PC-3 (cell line): ENCODE data around the gene BAIAP3. TPM values are rescaled to one million over a fixed set of nuclear protein-coding genes. Genes with fewer than 3 reads are reported as not detected.

Source experiments
- ATAC-seq: fragments of 200-7000 bp; cut with Tn5 transposase; 2 replicates; pipeline ENCODE4 v1.9.1; 2020; ENCODE audit warnings: mild to moderate bottlenecking, moderate library complexity
- BruUV-seq: library from RNA; stranded (reverse); fragments of 400-500 nt; replicated peaks from 2 replicates; lab custom pipeline; 2021; lab: Mats Ljungman, UMichigan
- CTCF ChIA-PET: fragments of 300-600 bp; sonication (Branson Sonifier 250); formaldehyde crosslinking; loops from one replicate; lab custom pipeline; 2022; ENCODE audit warnings: antibody characterized with exemption; lab: Charles Lee
- POLR2A ChIA-PET: fragments of 300-600 bp; sonication (Branson Sonifier 250); formaldehyde crosslinking; loops from one replicate; lab custom pipeline; 2022; ENCODE audit warnings: antibody characterized with exemption; ENCODE audit not compliant: unreplicated experiment; lab: Charles Lee
- DNase-seq: peaks from one replicate; pipeline ENCODE4 v3.0.0-alpha.2; 2015
- H2AFZ ChIP-seq: fragments of 300-600 bp; sonication (generic); 2 replicates; pipeline ENCODE4 v1.6.0; 2016; ENCODE audit warnings: antibody characterized with exemption, low read length
- H3F3A ChIP-seq: fragments of 300-600 bp; sonication (generic); one replicate; pipeline ENCODE4 v1.6.0; 2017; ENCODE audit warnings: antibody characterized with exemption, low read length, control low read depth, mild to moderate bottlenecking; ENCODE audit not compliant: unreplicated experiment
- H3K27ac ChIP-seq: fragments of 300-600 bp; sonication (generic); 2 replicates; pipeline ENCODE4 v1.5.1; 2016; ENCODE audit warnings: mild to moderate bottlenecking, low read length
- H3K27me3 ChIP-seq: fragments of 300-600 bp; sonication (generic); 2 replicates; pipeline ENCODE4 v1.6.1; 2016; ENCODE audit warnings: low read length, mixed read lengths
- H3K36me3 ChIP-seq: fragments of 300-600 bp; sonication (generic); 2 replicates; pipeline ENCODE4 v1.6.1; 2016; ENCODE audit warnings: low read depth, mixed run types, low read length, mixed read lengths
- H3K4me1 ChIP-seq: fragments of 300-600 bp; sonication (generic); 2 replicates; pipeline ENCODE4 v1.5.1; 2016; ENCODE audit warnings: low read length; ENCODE audit not compliant: insufficient read depth
- H3K4me2 ChIP-seq: fragments of 300-600 bp; sonication (generic); 2 replicates; pipeline ENCODE4 v1.6.0; 2016; ENCODE audit warnings: low read length
- H3K4me3 ChIP-seq: fragments of 300-600 bp; sonication (generic); 2 replicates; pipeline ENCODE4 v1.5.1; 2016; ENCODE audit warnings: mild to moderate bottlenecking, low read length, mixed read lengths
- H3K79me2 ChIP-seq: fragments of 300-600 bp; sonication (generic); 2 replicates; pipeline ENCODE4 v1.6.1; 2017; ENCODE audit warnings: low read length, mixed read lengths
- H3K9ac ChIP-seq: fragments of 300-600 bp; sonication (generic); 2 replicates; pipeline ENCODE4 v1.6.0; 2016; ENCODE audit warnings: mild to moderate bottlenecking, low read length
- H3K9me2 ChIP-seq: fragments of 300-600 bp; sonication (generic); replicated peaks from 2 replicates; pipeline ENCODE4 v1.6.1; 2016; ENCODE audit warnings: mixed run types, low read length, mixed read lengths
- H3K9me3 ChIP-seq: fragments of 300-600 bp; sonication (generic); 2 replicates; pipeline ENCODE4 v1.6.1; 2016; ENCODE audit warnings: low read length, mixed read lengths
- H4K20me1 ChIP-seq: fragments of 300-600 bp; sonication (generic); 2 replicates; pipeline ENCODE4 v1.6.1; 2016; ENCODE audit warnings: low read length, mixed read lengths
- CTCF ChIP-seq: fragments of 300-600 bp; sonication (generic); conservative IDR thresholded peaks from 2 replicates; pipeline ENCODE4 v1.5.1; 2017; ENCODE audit warnings: antibody characterized with exemption, low read depth, mild to moderate bottlenecking, low read length
- EZH2 ChIP-seq: fragments of 300-600 bp; sonication (generic); IDR thresholded peaks from one replicate; pipeline ENCODE4 v1.6.1; 2017; ENCODE audit warnings: antibody characterized with exemption, mild to moderate bottlenecking, low read length; ENCODE audit not compliant: unreplicated experiment
- EZH2phosphoT487 ChIP-seq: fragments of 300-600 bp; sonication (generic); IDR thresholded peaks from 2 replicates; pipeline ENCODE4 v1.6.1; 2018; ENCODE audit warnings: mild to moderate bottlenecking, antibody characterized with exemption, low read length, borderline replicate concordance
- intact Hi-C: fragments of 100-400 bp; cut with micrococcal nuclease; formaldehyde crosslinking; loops from 2 replicates; pipeline ENCODE4 v1.9.0; 2023
- total RNA-seq: library from RNA; depleted of rRNA; stranded (reverse); fragments of >200 nt; gene quantifications from 2 replicates; pipeline ENCODE4 v1.2.3, GENCODE V29; 2014

BAIAP3 gene
- total RNA-seq, 1 experiment from 2014 or later: 13.1 TPM

GRCh38 chr16:1308977-1309885 is 24.2 kb upstream of the BAIAP3 start, which contains the start of gene UBE2I:
Gene UBE2I, plus strand, starts transcription at chr16:1309636. Its CDS starts 4,395 bp downstream, at chr16:1314031.
- Histone ChIP-seq H3K9ac (peak within 1 kb of the TSS; percentile 100), H3K36me3 (peaks cover 11% of the 10 kb centered on the region; the same call in 1 of the 2 replicates), H3K27ac (peak within 1 kb of the TSS; percentile 94), H4K20me1 (peaks cover 41% of the 10 kb centered on the region), H3K9me3 (no peaks in the 10 kb centered on the region), H3K79me2 (peaks cover 44% of the 10 kb centered on the region), H3K4me2 (peak within 1 kb of the TSS; percentile 100), H3K4me1 (peaks cover 10% of the 10 kb centered on the region; the same call in 1 of the 2 replicates), H3K27me3 (no peaks in the 10 kb centered on the region), H3K9me2 (no peaks in the 10 kb centered on the region), H3K4me3 (peak within 1 kb of the TSS; percentile 85), H2AFZ (peak within 1 kb of the TSS; percentile 90), H3F3A (no peaks in the 10 kb centered on the region)
- no TSS peak for BruUV-seq
- ChIA-PET CTCF (no interaction called here), POLR2A (interaction anchor here (0.6 kb wide), 1 partner anchor 474 kb away, joined by 4 read pairs; no protein-coding TSS in a partner anchor)
- ATAC-seq: peak; percentile 67
- no peak for TF ChIP-seq EZH2
- TF ChIP-seq EZH2phosphoT487: no peak
- no peak for TF ChIP-seq CTCF
- peak; percentile 93 for DNase-seq
- intact Hi-C loops: no loop called here

GRCh38 chr16:1309888-1310831 is 23.3 kb upstream of the BAIAP3 start:
- TF ChIP-seq EZH2phosphoT487: no peak
- no peak for TF ChIP-seq CTCF
- no peak for TF ChIP-seq EZH2
- Histone ChIP-seq H4K20me1 (peaks cover 43% of the 10 kb centered on the region), H3F3A (no peaks in the 10 kb centered on the region), H3K27ac (no peak overlapping the region), H3K4me1 (peaks cover 10% of the 10 kb centered on the region; the same call in 1 of the 2 replicates), H3K9me2 (no peaks in the 10 kb centered on the region), H3K9me3 (no peaks in the 10 kb centered on the region), H3K79me2 (peaks cover 53% of the 10 kb centered on the region), H3K36me3 (peaks cover 12% of the 10 kb centered on the region; the same call in 1 of the 2 replicates), H3K4me2 (peak overlapping the region; percentile 100), H2AFZ (no peak overlapping the region), H3K27me3 (no peaks in the 10 kb centered on the region), H3K4me3 (peak overlapping the region; percentile 85), H3K9ac (peak overlapping the region; percentile 92)
- CTCF ChIA-PET: no interaction called here
- TSS peak; percentile 82 for BruUV-seq
- intact Hi-C loops: no loop called here
- DNase-seq (no peak), ATAC-seq (peak; percentile 7; the same call in 1 of the 2 replicates)
- POLR2A ChIA-PET: interaction anchor here (0.6 kb wide), 1 partner anchor 474 kb away, joined by 4 read pairs; no protein-coding TSS in a partner anchor
